K562 (cell line): ENCODE results near the gene OR7A5. TPM values are rescaled to one million over a fixed set of nuclear protein-coding genes. Genes with fewer than 3 reads are reported as not detected.

Experiments used
- ARHGAP35 ChIP-seq: fragments of 450-650 bp; IDR thresholded peaks from 2 replicates; pipeline ENCODE4 v1.6.1; 2018; ENCODE audit not compliant: partially characterized antibody
- ATF1 ChIP-seq, 2 experiments: fragments of 450-650 bp in 1 of 2; IDR thresholded peaks; 2 replicates each; pipeline ENCODE4 v1.6.1; 2016; ENCODE audit warnings: missing compliant biosample characterization in 1 of 2, missing genetic modification characterization in 1 of 2
- BCL6 ChIP-seq: fragments of 250-450 bp; sonication (Bioruptor Pico); IDR thresholded peaks from 2 replicates; pipeline ENCODE4 v1.4.0; 2020
- CHD4 ChIP-seq: fragments of 200-600 bp; sonication (generic); IDR thresholded peaks from 3 replicates; pipeline ENCODE4 v1.6.1; 2012; ENCODE audit warnings: low read depth, mild to moderate bottlenecking, mixed read lengths, low read length, inconsistent platforms; ENCODE audit not compliant: insufficient read depth, insufficient replicate concordance, poor library complexity, severe bottlenecking
- CREB1 ChIP-seq, 2 experiments: sonication (generic) in 1 of 2; formaldehyde crosslinking in 1 of 2; IDR thresholded peaks; 2 replicates each; pipeline versions ENCODE4 v1.6.1 to v1.8.0; 2012 to 2022; ENCODE audit warnings: inconsistent platforms in 1 of 2, mild to moderate bottlenecking in 1 of 2, missing genetic modification reagents in 1 of 2, moderate library complexity in 1 of 2
- GABPA ChIP-seq: fragments of 200-800 bp; sonication (Bioruptor generic); conservative IDR thresholded peaks from 2 replicates; pipeline ENCODE4 v1.6.1; 2016; ENCODE audit warnings: low read depth, missing genetic modification characterization, missing compliant biosample characterization
- KAT8 ChIP-seq: fragments of 450-650 bp; IDR thresholded peaks from 2 replicates; pipeline ENCODE4 v1.6.1; 2016; ENCODE audit warnings: low read depth, mild to moderate bottlenecking
- KDM4B ChIP-seq, 2 experiments: fragments of 450-650 bp in 1 of 2; sonication (generic) in 1 of 2; IDR thresholded peaks; 2 replicates each; pipeline ENCODE4 v1.6.1; 2016 to 2017; ENCODE audit warnings: borderline replicate concordance in 2 of 2, antibody characterized with exemption in 1 of 2, low read depth in 1 of 2, mild to moderate bottlenecking in 1 of 2
- NCOA1 ChIP-seq: fragments of 450-650 bp; IDR thresholded peaks from 2 replicates; pipeline ENCODE4 v1.6.1; 2016; ENCODE audit warnings: low read depth
- PCBP1 ChIP-seq: fragments of 200-400 bp; formaldehyde crosslinking; IDR thresholded peaks from 2 replicates; pipeline ENCODE4 v1.6.1; 2018; ENCODE audit warnings: mild to moderate bottlenecking, low read depth, low read length; ENCODE audit not compliant: poor library complexity, severe bottlenecking
- TEAD2 ChIP-seq: fragments of 450-650 bp; IDR thresholded peaks from 2 replicates; pipeline ENCODE4 v1.6.1; 2016; ENCODE audit warnings: missing genetic modification characterization, control low read depth, missing compliant biosample characterization
- TRIM24 ChIP-seq, 2 experiments: fragments of 450-650 bp; IDR thresholded peaks; 2 replicates each; pipeline ENCODE4 v1.6.1; 2016
- ZNF764 ChIP-seq: fragments of 250-450 bp; sonication (Bioruptor Pico); IDR thresholded peaks from 2 replicates; pipeline ENCODE4 v1.4.0; 2020; ENCODE audit warnings: low read depth, mild to moderate bottlenecking, moderate library complexity
- polyA plus RNA-seq, 8 experiments: library from polyadenylated mRNA; depleted of rRNA in 4 of 8; stranded (reverse) in 5 of 8; unstranded in 3 of 8; fragments of >200 nt; fragmentation: Nextera tagmentation in 2 of 8; fragmentation: Illumina TruSeq in 1 of 8; extraction: Ambion mirVana in 2 of 8; extraction: Trizol in 1 of 8; gene quantifications; 2 replicates each; pipeline versions ENCODE4 v1.2.1 to v1.2.3, GENCODE V29; 2011 to 2014; ENCODE audit warnings: inconsistent platforms in 1 of 8, missing spikeins in 1 of 8
- total RNA-seq, 7 experiments: library from RNA; depleted of rRNA in 6 of 7; stranded (reverse); fragments of >200 nt in 6 of 7; fragmentation: Illumina TruSeq in 2 of 7; extraction: Trizol in 2 of 7; gene quantifications; 2 replicates each; pipeline versions ENCODE4 v1.2.1 to v1.2.3, GENCODE V29; 2011 to 2021; ENCODE audit warnings: low replicate concordance in 1 of 7
- TF ChIP-seq, protein P1 (sequence below): fragments of 250-450 bp; sonication (Bioruptor Pico); IDR thresholded peaks from 2 replicates; pipeline ENCODE4 v1.4.0; 2020
- TF ChIP-seq, protein P2 (sequence below): fragments of 200-800 bp; sonication (Bioruptor generic); IDR thresholded peaks from 2 replicates; pipeline ENCODE4 v1.6.1; 2017; ENCODE audit warnings: missing genetic modification characterization, missing compliant biosample characterization
- TF ChIP-seq, protein P3 (sequence below): fragments of 450-650 bp; IDR thresholded peaks from 2 replicates; pipeline ENCODE4 v1.6.1; 2016
- TF ChIP-seq, protein P4 (sequence below): fragments of 250-450 bp; sonication (Bioruptor Pico); IDR thresholded peaks from 2 replicates; pipeline ENCODE4 v1.4.0; 2020; ENCODE audit warnings: mild to moderate bottlenecking, moderate library complexity

Gene OR7A5
- total and polyA plus RNA-seq, 9 of the 15 experiments (the other 6 are each of a cell fraction or from before 2014, with no cell fraction given) = not detected

DNA sequence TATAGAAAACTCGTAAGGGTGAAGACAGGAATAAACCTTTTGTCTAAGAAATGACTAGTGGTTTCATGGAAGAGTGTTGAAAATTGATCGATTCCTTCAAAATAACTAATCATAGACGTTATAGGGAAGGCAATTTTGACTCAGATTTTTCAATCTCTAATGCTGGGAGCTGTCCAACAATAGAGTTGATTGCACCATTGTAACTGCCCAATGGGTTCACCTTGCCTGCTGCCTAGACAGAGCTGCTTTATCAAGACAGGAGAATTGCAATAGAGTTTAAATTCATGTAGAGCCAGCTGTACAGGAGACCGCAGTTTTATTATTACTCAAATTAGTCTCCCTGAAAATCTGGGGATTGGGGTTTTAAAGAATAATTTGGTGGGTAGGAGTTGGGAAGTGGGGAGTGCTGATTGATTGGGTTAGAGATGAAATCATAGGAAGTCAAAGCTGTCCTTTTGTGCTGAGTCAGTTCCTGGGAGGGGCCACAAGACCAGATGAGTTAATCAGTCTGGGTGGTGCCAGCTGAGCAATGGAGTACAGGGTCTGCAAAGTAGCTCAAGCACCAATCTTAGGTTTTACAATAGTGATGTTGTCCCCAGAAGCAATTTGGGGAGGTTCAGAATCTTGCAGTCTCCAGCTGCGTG, 39.8 kb downstream of the OR7A5 start (continued):
- TF ChIP-seq, protein P1, sequence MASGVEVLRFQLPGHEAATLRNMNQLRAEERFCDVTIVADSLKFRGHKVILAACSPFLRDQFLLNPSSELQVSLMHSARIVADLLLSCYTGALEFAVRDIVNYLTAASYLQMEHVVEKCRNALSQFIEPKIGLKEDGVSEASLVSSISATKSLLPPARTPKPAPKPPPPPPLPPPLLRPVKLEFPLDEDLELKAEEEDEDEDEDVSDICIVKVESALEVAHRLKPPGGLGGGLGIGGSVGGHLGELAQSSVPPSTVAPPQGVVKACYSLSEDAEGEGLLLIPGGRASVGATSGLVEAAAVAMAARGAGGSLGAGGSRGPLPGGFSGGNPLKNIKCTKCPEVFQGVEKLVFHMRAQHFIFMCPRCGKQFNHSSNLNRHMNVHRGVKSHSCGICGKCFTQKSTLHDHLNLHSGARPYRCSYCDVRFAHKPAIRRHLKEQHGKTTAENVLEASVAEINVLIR = no peak
- TF ChIP-seq, protein P2, sequence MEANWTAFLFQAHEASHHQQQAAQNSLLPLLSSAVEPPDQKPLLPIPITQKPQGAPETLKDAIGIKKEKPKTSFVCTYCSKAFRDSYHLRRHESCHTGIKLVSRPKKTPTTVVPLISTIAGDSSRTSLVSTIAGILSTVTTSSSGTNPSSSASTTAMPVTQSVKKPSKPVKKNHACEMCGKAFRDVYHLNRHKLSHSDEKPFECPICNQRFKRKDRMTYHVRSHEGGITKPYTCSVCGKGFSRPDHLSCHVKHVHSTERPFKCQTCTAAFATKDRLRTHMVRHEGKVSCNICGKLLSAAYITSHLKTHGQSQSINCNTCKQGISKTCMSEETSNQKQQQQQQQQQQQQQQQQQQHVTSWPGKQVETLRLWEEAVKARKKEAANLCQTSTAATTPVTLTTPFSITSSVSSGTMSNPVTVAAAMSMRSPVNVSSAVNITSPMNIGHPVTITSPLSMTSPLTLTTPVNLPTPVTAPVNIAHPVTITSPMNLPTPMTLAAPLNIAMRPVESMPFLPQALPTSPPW = peak; percentile 34; the same call in 1 of the 2 replicates
- 0 out of 4 replicates have a peak, but pooled peaks of 1 of the 2 experiments have one; percentile 26 for TF ChIP-seq TRIM24 (IDR thresholded peaks at IDR 0.05)
- TF ChIP-seq, protein P3, sequence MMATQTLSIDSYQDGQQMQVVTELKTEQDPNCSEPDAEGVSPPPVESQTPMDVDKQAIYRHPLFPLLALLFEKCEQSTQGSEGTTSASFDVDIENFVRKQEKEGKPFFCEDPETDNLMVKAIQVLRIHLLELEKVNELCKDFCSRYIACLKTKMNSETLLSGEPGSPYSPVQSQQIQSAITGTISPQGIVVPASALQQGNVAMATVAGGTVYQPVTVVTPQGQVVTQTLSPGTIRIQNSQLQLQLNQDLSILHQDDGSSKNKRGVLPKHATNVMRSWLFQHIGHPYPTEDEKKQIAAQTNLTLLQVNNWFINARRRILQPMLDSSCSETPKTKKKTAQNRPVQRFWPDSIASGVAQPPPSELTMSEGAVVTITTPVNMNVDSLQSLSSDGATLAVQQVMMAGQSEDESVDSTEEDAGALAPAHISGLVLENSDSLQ = peak; percentile 82
- TF ChIP-seq CREB1 (IDR thresholded peaks at IDR 0.05) = no peak
- no peak for TF ChIP-seq CREB1 (CRISPR knock-in tag; IDR thresholded peaks at IDR 0.05)
- no peak for TF ChIP-seq ARHGAP35
- no peak for TF ChIP-seq CHD4
- no peak for TF ChIP-seq ATF1 (CRISPR knock-in tag; IDR thresholded peaks at IDR 0.05)
- TF ChIP-seq ATF1 (tag; IDR thresholded peaks at IDR 0.05) = no peak
- TF ChIP-seq, protein P4, sequence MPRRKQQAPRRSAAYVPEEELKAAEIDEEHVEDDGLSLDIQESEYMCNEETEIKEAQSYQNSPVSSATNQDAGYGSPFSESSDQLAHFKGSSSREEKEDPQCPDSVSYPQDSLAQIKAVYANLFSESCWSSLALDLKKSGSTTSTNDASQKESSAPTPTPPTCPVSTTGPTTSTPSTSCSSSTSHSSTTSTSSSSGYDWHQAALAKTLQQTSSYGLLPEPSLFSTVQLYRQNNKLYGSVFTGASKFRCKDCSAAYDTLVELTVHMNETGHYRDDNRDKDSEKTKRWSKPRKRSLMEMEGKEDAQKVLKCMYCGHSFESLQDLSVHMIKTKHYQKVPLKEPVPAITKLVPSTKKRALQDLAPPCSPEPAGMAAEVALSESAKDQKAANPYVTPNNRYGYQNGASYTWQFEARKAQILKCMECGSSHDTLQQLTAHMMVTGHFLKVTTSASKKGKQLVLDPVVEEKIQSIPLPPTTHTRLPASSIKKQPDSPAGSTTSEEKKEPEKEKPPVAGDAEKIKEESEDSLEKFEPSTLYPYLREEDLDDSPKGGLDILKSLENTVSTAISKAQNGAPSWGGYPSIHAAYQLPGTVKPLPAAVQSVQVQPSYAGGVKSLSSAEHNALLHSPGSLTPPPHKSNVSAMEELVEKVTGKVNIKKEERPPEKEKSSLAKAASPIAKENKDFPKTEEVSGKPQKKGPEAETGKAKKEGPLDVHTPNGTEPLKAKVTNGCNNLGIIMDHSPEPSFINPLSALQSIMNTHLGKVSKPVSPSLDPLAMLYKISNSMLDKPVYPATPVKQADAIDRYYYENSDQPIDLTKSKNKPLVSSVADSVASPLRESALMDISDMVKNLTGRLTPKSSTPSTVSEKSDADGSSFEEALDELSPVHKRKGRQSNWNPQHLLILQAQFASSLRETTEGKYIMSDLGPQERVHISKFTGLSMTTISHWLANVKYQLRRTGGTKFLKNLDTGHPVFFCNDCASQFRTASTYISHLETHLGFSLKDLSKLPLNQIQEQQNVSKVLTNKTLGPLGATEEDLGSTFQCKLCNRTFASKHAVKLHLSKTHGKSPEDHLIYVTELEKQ (CRISPR knock-in tag) = no peak
- TF ChIP-seq TEAD2 (tag) = no peak
- TF ChIP-seq ZNF764 (CRISPR knock-in tag) = no peak
- no peak for TF ChIP-seq KDM4B (IDR thresholded peaks at IDR 0.05; ENCODE audit: borderline replicate concordance in 2 of 2, low read depth in 1 of 2)
- TF ChIP-seq GABPA = peak; percentile 44
- no peak for TF ChIP-seq PCBP1
- no peak for TF ChIP-seq BCL6 (CRISPR knock-in tag)
- no peak for TF ChIP-seq NCOA1
- TF ChIP-seq KAT8 = no peak
